Activated gamma-delta T cell (primary cell): ENCODE results near the gene ENTREP1.

Source experiments
- DNase-seq: peaks from one replicate; lab custom pipeline; 2025; lab: John Stamatoyannopoulos, UW

ENTREP1 gene

DNA sequence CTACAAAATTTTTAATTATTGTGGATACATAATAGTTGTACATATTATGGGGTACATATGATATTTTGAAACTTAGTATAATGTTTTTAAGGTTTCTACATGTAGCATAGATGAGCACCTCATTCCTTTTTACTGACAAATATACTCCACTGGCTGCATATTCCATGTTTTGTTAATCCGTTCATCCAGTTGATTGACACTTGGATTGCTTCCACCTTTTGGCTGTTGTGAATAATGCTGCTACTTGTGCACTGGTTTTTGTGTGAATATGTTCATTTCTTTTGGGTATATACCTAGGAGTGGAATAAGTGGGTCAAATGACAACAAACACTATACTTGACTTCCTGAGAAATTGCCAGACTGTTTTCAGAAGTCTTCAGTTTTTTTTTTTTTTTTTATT, 2.8 kb upstream of the ENTREP1 start:
- DNase-seq: no peak

- no peak for DNase-seq
Measured at GRCh38 chr9:69323861-69324260, 1.2 kb upstream of the ENTREP1 start.

DNA sequence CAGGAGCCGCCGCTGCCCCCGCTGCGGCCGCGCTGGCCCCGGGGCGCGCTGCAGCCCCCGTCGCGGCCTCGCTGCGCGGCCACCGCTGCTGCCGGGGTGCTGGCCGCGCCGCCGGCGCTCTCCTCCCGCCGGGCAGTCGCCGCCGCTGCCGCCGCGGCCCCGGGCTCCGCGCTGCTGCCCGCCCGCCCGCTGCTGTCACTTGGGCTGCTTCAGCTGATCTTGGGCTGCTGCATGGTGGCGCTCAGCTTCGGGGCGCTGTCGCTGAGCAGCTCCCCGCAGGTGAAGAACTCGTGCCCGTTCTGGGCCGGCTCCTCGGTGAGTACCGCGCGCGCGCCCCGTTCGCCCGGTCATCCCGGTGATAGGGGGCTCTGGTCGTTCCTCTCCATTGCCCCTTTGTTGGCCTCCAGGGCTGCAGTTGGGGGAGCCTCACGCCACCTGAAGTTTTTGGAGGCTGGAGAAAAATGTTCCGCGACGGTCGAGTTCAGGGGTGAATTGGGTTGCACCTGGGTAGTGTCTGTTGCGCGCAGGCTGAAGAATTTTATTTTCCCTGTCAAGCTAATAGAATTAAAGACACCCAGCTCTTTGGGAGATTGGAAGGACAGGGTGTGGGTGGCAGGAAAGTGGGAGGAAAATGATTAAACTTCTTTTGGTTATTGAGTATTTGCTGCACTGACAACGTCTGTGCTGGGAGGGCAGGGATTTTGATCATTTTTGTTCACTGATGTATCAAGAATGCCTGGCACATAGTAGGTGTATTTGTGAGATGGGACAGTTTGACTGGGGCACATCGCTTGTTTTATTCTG, 596 bp downstream of the ENTREP1 start:
- no peak for DNase-seq

GRCh38 chr9:69326261-69326660, 1.2 kb downstream of the ENTREP1 start:
- DNase-seq: no peak

DNA sequence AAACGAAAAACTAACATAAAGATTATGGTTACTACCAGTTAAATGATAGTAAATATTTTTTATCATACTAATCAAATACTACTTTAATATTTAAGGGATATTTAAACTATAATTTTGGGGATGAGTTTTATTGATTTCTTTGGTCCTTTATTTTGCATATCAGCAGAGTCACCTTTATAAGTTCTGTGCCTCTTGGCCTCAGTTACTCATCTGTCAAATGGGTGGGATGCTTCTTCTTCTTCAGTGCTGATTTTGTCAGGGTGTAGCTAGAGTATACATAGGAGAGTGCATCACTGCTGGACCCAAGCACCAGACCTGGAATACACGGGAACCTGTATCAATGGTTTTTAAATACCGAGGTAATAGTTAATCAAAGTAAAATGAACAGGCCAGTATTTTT, 5.6 kb downstream of the ENTREP1 start:
- no peak for DNase-seq

- DNase-seq: no peak
Measured at GRCh38 chr9:69331444-69331843, 6.4 kb downstream of the ENTREP1 start.

- DNase-seq: no peak
Measured at GRCh38 chr9:69332067-69332685, 7.2 kb downstream of the ENTREP1 start.

DNA sequence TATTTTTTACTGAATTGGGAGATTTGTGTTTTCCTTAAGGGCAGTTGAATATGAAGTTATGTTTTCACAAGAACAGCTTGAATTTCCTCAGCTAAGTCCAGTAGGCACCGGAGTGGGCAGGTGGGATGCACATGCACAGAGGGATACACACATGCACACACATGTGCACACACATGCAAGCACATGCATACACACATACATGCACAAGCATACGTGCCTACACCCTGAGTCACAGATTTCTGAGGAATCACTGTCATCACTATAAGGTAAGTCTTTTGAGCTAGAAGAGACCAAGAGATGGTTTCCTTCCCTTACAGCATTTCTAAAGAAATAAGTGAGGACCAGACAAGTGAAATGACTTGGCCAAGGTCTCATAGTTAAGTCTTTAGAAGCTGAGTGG, 8.7 kb downstream of the ENTREP1 start:
- no peak for DNase-seq

- DNase-seq: no peak
Measured at GRCh38 chr9:69334317-69334716, 9.3 kb downstream of the ENTREP1 start.

DNA sequence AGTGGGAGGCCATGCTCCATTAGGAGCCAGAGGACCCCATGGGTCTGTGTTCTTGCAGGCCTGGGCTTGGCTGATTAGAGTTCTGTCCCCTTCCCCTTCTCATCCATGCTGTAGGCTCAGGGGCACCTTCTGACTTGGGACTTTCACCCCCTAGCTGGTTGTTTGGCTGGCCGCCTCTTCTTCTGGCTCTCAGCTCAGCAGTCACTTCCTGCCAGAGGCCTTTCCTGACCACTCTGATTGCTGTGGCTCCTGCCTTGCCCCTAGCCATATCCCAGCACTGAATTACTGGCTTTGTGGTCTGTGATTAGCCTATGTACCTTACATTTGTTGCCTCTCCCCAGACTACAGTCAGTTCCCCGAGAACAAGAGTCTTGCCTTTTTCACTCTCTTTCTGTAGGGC, 14.6 kb downstream of the ENTREP1 start:
- DNase-seq: no peak

DNA sequence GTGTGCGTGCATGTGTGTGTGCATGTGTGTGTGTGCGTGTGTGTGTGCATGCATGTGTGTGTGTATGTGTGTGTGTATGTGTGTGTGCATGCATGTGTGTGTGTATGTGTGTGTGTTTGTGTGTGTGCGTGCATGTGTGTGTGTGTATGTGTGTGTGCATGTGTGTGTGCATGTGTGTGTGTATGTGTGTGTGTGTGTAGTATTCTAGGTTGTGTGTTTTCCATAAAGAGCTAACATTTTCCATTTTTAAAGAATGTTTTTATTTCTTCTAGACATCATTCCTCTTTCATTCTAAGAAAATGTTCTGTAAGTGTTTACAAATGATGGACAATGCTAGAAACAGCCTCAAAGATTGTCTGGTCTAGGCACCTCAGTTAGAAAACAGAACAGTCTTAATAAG, 15.6 kb downstream of the ENTREP1 start:
- DNase-seq: no peak

DNA sequence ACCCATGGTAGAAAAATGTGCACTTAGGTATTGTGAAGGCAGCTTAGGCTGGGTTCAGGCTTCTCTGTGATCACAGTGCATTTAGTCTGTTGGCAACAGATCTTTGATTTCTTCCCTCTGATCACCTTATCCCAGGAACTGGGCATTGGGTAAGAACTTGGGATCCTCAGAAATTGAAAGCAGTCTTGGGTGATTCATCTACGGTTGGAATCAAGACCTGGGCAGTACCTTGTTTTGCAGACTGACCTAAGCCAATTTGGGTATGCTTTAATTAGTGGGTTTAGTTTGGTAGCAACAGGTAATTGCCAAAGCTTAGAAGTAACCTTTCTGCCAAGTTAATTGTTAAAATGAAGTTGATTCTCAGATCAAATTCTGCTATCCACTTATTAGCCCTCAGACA, 17.8 kb downstream of the ENTREP1 start:
- no peak for DNase-seq

DNA sequence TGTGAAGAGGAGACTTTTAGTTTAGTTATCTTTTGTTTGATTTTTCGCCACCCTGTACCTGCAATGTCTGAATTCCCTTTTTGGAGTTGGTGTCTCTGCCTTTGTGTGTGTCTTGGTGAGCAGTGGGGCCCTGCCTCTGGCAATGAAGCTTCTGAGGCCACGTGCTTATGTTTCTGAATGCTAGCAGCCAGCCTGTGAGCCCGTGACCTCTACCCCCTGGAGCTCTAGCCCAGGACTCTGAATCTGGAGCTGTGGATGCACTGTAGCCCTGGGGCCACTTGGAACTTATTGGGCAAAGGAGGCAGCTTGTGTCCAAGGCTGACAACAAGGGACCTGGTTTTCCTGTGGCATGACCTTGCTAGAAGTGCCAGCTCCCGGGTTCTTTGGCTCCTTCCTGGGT, 19.4 kb downstream of the ENTREP1 start:
- no peak for DNase-seq

DNA sequence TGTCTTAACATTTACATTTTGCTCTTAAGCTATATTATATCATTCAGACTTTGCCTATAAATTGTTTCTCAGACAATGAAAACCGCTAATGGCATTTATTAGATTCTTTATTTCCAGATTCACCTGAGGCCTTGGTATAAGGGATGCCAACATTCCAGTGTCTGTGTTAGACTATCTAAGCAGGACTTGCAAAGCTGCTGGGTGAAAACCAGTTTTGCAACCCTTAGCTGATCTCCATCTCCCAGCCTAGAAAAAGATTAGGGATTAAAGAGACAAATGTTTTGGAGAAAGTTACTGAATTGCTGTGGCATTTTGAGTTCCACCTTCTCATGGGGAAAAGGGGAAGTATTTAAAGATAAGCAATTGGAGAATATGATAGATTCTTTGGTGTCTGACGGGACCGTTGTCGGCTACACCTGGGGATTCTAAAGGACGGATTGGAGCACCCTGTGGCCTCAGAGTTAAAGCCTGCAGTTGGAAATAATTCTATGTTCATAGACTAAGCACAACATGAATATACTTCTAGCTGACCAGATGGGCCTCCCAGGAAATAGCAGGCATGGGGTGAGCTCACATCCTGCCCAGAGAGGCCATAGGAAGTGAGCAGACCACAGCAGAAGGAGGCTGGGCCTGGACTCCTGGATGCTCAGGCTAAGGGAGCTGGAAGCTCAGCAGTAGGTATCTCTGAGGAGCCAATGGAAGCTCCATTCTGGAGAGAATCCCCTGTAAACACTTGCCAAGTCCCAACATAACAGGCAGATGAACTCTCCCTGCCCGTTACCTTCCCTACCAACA, 21.8 kb downstream of the ENTREP1 start:
- no peak for DNase-seq

DNA sequence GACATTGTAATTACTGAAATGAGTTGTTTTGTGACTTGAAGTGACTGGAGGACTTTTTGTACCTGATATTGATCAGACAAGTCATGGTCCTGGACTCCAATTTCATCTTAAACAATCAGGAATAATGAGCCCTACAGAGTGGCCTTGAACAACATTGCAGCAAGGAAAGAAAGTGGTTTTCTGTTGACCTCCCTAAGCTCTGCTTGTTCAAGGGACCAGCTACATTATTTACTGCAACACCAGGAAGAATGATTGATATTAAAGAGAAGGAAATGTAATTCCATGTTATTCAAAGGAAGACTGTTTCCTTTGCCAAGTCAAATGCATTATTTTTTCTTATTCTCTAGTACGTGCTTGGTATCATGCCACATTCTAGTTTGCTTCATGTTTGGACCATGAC, 22.6 kb downstream of the ENTREP1 start:
- no peak for DNase-seq

- no peak for DNase-seq
Measured at GRCh38 chr9:69351227-69351626, 26.2 kb downstream of the ENTREP1 start.

- DNase-seq: no peak
Measured at GRCh38 chr9:69355232-69355631, 30.2 kb downstream of the ENTREP1 start.

GRCh38 chr9:69357030-69357775, 32.2 kb downstream of the ENTREP1 start:
- no peak for DNase-seq

DNA sequence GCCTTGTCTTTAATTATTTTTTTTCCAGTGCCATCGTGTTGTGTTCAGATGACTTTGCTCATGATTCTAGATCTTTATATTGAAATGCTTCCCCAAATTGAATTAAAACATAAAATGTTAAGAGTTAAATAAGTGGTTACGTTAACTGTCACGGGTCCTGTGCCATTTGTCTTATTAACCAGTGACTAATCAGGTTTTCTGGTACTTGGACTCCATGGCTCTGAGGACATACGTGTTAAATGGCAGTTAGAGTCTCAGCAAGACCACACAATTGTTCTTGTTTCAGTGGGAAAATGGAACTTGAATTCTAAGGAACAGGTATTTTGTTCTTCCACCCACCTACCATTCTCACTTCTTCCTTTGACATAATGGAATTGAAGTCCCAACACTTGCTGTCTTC, 32.8 kb downstream of the ENTREP1 start:
- DNase-seq: no peak

DNA sequence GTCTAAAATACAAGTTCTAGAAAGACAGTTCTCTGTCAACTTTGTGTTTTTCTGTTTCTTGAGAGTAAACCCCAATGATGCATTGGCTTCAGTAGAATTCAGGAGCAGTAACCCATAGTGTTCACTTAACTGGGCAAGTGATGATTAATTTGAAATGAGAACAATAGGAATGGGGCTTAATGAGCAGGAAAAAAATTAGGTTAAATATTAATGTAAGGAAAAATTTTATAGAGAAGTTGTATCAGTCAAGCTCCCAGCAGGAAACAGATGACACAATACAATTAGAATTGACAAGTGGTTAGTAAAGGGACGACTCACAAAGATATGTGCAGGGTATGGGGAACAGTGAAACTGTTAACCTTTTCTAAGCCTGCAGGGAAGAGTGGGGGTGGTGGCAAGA, 38.2 kb downstream of the ENTREP1 start:
- DNase-seq: no peak

- no peak for DNase-seq
Measured at GRCh38 chr9:69364510-69365150, 39.6 kb downstream of the ENTREP1 start.

DNA sequence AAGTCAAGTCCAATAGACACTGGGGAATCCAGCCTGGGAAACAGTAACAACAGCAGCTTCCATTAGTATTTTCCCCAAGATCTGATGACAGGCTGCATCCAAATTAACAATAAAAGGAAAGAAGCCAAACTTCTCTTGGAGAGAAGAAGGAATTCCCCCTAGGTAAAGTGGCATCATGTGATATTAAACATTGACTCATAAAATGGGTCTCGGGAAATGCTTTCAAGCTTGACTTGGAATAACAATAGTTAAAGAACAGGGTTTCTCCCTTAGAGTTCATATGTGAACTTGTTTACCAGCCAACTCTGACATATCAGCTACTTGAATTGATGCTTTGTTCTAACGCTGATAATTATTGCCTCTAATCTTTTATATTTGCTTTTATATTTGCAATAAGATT, 45.4 kb downstream of the ENTREP1 start:
- no peak for DNase-seq
